Measurements from ENCODE around the gene PILRA.

- TF ChIP-seq CTCF (conservative IDR thresholded peaks at IDR 0.05 in 1 of 2, IDR thresholded peaks at IDR 0.05 in 1 of 2; ENCODE audit: extremely low read depth in 1 of 2, insufficient read depth in 1 of 2, low read depth in 1 of 2, low read length in 2 of 2) (no peak), EZH2 (IDR thresholded peaks at IDR 0.05; ENCODE audit: borderline replicate concordance, low read length) (no peak)
These were observed 61.2 kb downstream of the PILRA start for GRCh38 chr7:100434297-100435144.

Data from mammary epithelial cell (primary cell).